Bronchial smooth muscle cell (primary cell): ENCODE measurements around the gene OBSL1. TPM values are rescaled to one million over a fixed set of nuclear protein-coding genes. Genes with fewer than 3 reads are reported as not detected.

Experiments
- total RNA-seq: library from RNA; depleted of rRNA; stranded (reverse); fragments of >200 nt; gene quantifications from 2 replicates; pipeline ENCODE4 v1.2.1, GENCODE V29; 2014

The OBSL1 gene
- total RNA-seq: 30.7 and 54.0 TPM in 2 replicates

DNA sequence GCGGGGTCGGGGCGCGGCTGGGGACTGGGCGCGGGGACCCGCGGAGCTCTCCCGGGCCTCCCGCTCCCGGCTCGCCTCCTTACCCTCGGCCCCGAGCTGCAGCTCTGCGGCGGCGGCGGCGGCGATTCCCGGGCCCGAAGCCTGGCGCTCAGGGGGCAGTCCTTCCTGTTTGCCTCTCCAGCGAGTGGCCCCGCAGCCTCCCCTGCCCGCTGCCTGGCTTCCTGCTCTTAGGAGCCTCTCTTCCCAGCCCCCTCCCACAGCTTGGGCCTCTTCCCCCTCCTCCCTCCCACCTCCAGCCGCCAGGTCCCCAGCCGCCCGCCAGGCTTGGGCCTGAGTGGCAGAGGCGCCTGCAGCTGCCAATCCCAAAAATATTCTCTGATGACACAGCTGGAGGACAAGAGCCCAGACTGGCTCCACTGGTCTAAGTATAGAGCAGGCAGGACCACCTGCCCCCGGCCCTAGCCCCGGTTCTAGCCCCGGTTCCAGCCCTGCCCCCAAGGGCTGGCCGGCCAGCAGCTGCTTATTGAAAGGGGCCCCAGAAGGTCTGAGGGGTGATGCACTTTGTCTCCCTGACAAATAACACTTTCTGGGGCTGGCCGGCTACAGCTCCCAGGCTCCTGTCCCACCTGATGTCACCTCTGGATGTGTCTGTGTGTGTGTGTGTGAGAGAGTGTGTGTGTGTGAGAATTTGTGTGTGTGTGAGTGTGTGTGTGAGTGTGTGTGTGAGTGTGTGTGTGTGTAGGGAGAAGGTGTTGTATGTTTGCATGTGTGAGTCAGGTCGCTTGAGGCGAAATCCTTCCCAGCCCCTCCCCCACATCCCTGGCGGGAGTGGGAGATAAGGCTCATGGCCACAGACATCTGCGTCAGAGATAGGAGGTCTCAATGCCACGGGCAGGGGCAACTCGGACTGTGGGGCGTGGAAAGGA, at the start of gene OBSL1:
OBSL1 (minus strand) TSS at position 229 of the 926 bp plus-strand sequence. CDS start 307 bp downstream, outside the sequence.

DNA sequence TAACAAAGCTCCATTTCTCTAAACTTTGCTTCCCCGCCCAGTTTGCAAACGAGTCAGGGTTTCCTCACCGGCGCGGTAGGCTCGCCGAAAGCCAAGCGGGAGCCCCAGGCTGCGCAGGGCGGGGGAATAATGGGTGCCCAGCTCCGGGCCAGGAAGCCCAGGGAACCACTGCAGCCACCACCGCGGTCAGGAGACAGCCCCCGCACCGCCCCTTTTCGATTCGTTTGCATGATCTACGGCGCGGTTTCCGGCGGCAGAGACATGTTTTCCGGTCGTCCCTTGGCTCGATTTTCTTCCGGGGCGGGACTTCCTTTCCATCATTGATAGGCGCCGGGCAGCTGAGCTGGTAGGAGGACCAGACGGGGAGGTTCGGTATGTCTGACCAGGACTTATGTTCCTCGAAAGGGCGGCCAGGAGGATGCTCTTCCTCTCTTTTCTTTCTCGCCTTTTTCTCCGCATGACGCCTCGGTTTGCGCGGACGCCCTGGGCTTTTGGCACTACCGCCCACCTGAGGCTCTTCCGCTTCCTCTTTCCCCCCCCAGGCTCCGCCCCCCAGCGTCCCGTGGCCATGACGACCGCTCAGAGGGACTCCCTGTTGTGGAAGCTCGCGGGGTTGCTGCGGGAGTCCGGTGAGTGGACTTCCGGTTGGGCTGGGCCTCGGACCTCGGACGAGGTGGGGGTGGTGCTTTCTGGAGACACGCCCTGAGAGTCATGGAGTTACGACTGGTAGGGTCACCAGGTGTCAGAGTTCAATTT, 26.4 kb upstream of the OBSL1 start, which contains the start of gene STK11IP:
STK11IP (plus strand) TSS at position 306 of the 756 bp plus-strand sequence; CDS start at position 569, 263 bp downstream.

DNA sequence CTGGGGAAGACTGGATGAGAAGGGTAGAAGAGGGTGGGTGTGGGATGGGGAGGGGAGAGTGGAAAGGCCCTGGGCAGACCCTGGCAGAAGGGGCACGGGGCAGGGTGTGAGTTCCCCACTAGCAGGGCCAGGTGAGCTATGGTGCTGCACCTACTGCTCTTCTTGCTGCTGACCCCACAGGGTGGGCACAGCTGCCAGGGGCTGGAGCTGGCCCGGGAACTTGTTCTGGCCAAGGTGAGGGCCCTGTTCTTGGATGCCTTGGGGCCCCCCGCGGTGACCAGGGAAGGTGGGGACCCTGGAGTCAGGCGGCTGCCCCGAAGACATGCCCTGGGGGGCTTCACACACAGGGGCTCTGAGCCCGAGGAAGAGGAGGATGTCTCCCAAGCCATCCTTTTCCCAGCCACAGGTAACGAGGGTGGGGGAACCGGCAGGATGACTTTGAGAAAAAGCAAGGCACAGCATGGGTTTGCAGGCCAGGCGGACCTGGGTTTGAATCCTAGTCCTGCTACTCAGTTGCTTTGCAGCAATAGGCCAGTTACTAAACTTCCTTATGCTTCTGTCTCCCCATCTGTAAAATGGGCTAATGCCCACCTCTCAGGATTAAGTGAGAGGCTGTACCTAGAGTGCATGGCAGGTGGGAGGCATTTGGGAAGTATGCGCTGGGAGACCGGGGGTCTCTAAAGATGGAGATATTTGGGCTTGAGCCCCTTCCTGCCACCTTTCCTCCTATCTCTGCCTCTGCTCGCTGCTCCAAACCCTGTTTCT, 1.1 kb upstream of the OBSL1 start, which contains the start of gene INHA:
INHA (plus strand) TSS at position 74 of the 765 bp plus-strand sequence; CDS start at position 139, 65 bp downstream.

DNA sequence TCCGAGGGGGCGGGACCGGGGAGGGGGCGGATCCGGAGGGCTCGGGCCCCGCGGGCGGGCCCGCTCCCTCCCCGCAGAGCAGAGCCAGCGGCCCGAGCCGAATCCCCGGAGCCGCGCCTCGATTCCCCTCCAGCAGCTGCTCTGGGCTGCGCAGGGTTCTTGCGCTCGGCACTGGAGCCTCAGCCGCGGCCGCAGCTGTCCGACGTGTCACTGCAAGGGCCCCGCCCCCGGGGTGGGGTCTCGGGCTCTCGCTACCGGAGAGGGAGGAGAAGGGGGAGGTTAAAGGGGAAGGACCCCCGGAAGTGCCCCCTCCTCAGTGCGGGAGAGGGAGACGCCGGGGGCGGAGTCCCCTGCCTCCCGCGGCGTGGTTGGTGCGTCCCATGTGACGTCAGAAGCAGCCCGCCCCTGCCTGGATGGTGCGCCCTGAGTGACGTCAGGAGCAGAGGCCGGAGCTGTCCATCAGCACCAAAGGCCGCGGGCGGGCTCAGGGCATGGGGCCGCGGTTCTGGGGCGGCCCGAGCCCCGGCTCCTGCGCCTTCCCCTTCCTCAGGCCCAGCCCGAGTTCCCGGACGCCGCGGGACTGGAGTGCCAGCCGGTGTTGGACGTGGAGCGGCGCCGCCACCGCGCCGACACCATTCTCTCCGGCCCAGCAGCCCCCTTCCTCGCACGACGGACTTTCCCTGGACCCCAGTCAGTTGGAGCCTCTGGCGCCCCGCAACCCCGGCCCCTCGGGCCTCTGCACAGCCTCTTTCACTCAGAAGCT, 27.6 kb downstream of the OBSL1 start, which contains the start of the genes CHPF and TMEM198:
CHPF (minus strand) TSS at position 214 of the 763 bp plus-strand sequence. CDS start 271 bp downstream, outside the sequence.
TMEM198 (plus strand) TSS at position 433 of the 763 bp plus-strand sequence. CDS start 700 bp downstream, outside the sequence.

DNA sequence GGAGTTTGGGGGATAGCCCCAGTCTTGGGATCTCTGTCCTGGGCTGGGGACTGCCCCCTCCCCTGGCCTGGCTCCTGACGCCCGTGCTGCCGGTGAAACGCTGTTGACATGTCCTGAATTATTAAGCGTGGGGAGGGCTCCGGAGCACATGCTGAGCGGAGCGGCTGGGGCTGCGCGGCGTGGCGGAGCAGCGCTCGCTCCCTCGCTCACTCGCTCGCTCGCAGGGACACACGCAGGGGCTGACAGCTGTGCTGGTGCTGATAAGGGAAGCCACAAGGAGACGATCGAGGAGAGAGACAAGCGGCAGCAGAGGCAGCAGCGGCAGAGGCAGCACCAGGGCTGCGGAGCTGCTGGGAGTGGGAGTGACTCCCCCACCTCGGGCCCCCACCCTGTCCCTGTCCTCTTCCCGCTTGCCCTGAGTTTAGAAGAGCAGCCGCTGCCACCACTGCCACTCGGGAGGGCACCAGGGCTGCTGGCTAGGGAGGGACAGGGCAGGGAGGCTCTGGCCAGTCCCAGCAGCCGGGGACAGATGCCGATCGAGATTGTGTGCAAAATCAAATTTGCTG, 57.1 kb downstream of the OBSL1 start, which contains the start of gene ASIC4:
ASIC4 (plus strand) TSS at position 287 of the 566 bp plus-strand sequence; CDS start at position 530, 243 bp downstream.

Other genes starting within 250 kb of the OBSL1 start
- not detected in 2 replicates for gene RESP18, start 238.8 kb downstream of the OBSL1 start, total RNA-seq
- 78.2 and 137 TPM in 2 replicates for gene DNPEP, start 183.6 kb downstream of the OBSL1 start, total RNA-seq
- gene DES, start 153.2 kb downstream of the OBSL1 start, total RNA-seq: 2.4 and 2.7 TPM in 2 replicates
- gene SPEG, start 136.7 kb downstream of the OBSL1 start, total RNA-seq: 7.8 and 9.1 TPM in 2 replicates
- 57.7 and 58.9 TPM in 2 replicates for gene GMPPA, start 72.6 kb downstream of the OBSL1 start, total RNA-seq
- gene ASIC4, start 57.1 kb downstream of the OBSL1 start, total RNA-seq: 0.09 and 0.16 TPM in 2 replicates
- 49.3 and 59.7 TPM in 2 replicates for gene CHPF, start 27.7 kb downstream of the OBSL1 start, total RNA-seq
- gene TMEM198, start 27.5 kb downstream of the OBSL1 start, total RNA-seq: 0.95 and 1.3 TPM in 2 replicates
- 0.26 and 0.32 TPM in 2 replicates for gene INHA, start 771 bp upstream of the OBSL1 start, total RNA-seq
- gene STK11IP, start 26.3 kb upstream of the OBSL1 start, total RNA-seq: 13.1 and 15.1 TPM in 2 replicates
- gene SLC4A3, start 56.1 kb upstream of the OBSL1 start, total RNA-seq: 2.0 and 2.2 TPM in 2 replicates